ENCODE data around the gene MT3.
"Not testable (repeated sequence)": the region's sequence is repeated elsewhere in the genome, so short reads cannot be mapped to it uniquely, and the experiment has no call there.

The MT3 gene

GRCh38 chr16:56608043-56608875 lies 18.9 kb downstream of the MT3 start, which contains the start of gene MT2A:
TSS of gene MT2A (plus strand) at chr16:56608584. CDS start at chr16:56608656, 72 bp downstream.
- peak within 1 kb of the TSS; percentile 81 for H3K4me3 ChIP-seq (ENCODE audit: low read depth, low read length)
- DNase-seq (ENCODE audit: low read depth), result peak; percentile 93

DNA sequence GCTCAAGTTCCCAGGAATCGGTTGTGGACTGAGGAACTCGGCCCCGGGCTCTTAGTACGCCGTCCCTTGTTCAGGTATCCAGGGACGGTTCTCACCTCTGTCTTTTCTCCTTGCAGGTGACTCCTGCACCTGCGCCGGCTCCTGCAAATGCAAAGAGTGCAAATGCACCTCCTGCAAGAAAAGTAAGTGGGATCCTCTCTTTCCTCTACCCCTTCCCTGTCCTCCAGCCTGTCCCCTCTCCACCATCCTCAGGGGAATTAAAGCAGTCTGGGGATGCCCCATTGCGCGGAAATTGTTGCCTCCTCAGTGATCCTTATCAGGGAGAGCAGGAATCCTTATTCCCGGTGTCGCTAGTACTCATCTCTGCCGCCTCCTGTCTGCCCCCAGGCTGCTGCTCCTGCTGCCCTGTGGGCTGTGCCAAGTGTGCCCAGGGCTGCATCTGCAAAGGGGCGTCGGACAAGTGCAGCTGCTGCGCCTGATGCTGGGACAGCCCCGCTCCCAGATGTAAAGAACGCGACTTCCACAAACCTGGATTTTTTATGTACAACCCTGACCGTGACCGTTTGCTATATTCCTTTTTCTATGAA lies 19.6 kb downstream of the MT3 start:
- peak overlapping the region; percentile 81 for H3K4me3 ChIP-seq (ENCODE audit: low read depth, low read length)
- DNase-seq (ENCODE audit: low read depth), result no peak

GRCh38 chr16:56609463-56609921 lies 20.2 kb downstream of the MT3 start:
- DNase-seq (ENCODE audit: low read depth), result peak; percentile 66

DNA sequence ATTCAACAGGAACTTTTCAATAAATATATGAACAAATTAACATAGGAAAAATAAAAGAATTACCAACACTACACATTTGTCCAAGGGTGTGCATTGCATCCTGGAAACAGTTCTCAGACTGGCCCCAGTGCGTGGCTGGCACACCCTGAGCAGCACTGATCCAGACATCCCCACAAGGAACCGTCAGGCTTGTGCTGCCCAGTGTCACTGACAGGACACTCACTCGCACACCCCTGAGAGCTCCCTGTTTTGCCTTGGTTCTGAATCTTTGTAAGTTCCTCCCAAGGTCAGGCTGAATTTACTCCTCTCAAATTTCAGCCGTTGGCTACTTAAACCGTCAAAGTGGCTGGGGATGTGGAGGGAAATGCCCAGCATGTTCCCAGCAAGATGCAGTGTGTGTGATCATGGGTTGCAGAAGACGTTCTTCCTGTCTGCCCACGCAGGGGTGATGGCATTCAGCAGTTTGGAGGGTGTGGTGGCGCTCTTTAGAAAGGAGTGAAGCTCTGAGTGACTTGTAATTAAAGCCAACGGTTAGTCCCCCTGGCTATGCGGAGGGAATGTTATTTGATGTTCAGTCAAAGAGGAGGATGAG lies 20.8 kb downstream of the MT3 start:
- peak; percentile 94 for DNase-seq (ENCODE audit: low read depth)
- peak overlapping the region; percentile 81 for H3K4me3 ChIP-seq (ENCODE audit: low read depth, low read length)

More at GRCh38 chr16:56609463-56609921, 20.2 kb downstream of the MT3 start:
- H3K4me3 ChIP-seq (ENCODE audit: low read depth, low read length), result peak overlapping the region; percentile 81

- peak overlapping the region; percentile 81 for H3K4me3 ChIP-seq (ENCODE audit: low read depth, low read length)
- DNase-seq (ENCODE audit: low read depth), result no peak
These were observed 21.3 kb downstream of the MT3 start for GRCh38 chr16:56610609-56611111.

DNA sequence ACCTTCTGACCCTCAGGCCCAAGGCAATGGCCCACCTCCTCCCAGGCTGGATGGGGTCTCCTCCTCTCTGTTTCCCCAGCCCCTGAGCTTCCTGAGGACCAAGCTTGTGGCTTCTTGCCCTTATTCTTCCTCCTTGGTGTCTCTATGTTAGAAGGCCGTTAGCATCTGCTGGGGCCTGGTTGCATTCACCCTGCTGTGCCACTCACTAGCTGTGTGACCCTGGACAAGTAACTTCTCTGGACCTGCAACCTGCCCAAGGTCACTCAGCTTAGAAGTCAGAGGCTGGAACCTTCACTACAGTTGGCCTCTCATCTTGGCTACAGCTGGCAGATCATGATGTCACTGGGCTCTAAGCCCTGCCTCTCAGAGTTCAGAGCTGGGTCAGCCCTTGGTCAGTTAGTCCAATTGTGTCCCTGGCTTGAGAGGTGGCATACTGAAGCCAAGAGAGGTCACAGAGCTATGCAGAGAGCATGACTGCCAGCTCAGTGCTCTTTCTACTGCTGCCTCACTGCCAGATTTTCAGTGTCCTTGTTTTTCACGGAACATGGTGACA lies 22.0 kb downstream of the MT3 start:
- no peak overlapping the region for H3K4me3 ChIP-seq (ENCODE audit: low read depth, low read length)
- no peak for DNase-seq (ENCODE audit: low read depth)

GRCh38 chr16:56613706-56614105 lies 24.4 kb downstream of the MT3 start:
- DNase-seq (ENCODE audit: low read depth), result no peak
- no peak overlapping the region for H3K4me3 ChIP-seq (ENCODE audit: low read depth, low read length)

DNA sequence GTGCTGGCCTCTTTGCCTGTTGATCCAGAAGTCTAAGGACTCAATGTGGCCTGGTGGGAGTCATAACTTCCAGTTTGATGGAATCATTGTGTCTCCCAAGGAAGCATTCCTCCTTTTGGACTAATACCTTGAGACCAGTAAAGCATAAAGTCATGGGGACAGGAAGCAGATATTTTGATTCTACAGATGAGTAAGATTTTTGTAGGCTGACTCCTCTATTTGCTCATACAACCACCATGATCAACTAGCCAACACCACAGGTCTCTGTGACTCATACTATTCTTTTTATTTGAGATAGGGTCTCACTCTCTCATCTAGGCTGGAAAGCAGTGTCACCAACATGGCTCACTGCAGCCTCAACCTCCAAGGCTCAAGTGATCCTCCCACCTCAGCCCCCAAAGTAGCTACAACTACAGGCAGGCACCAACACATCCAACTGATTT lies 25.2 kb downstream of the MT3 start:
- no peak for DNase-seq (ENCODE audit: low read depth)
- no peak overlapping the region for H3K4me3 ChIP-seq (ENCODE audit: low read depth, low read length)

DNA sequence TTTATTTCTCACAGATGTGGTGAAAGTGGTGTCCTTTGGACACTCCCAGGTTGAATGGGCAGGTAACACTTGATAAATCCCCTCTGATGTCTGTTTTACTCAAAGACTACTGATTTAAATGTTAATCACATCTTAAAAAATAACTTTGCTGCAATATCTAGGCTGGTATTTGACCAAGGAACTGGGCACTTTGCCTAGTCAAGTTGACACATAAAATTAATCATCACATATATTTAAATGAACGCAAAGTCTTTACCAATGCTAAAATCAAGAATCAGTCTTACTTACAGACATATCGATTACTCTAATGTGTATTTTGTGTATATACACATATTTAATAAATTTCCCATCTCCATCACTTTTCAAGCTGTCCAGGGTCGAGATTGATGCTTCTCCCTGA lies 26.0 kb downstream of the MT3 start:
- DNase-seq (ENCODE audit: low read depth), result no peak
- no peak overlapping the region for H3K4me3 ChIP-seq (ENCODE audit: low read depth, low read length)

DNA sequence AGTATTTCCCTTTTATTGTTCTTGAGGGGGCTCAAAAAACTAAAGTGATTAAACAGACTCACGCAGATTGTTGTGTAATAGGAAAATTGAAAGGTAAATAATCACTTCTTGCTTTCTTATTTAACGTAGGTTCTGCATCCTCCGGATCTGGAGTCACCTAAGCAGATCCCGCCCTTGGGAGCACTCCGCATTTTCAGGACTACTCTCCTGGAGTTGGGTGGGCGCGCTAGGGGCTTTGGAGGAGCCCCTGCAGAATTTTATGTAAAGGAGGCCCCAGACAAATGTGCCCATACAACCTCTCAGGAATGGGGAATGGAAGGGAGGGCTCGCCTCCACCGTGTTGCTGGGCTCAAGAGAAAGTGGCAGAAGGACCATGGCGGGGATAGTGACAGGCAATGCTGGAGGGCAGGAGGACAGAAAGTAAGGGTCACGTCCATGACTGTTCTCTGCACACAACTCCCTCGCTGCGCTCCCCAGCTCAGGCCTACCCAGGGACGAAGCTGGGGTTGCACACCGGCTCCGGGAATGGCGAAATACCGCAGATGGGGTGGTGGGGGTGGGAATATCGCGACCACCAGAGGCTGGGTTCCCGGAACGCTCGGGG lies 27.4 kb downstream of the MT3 start:
- peak overlapping the region; percentile 44 for H3K4me3 ChIP-seq (ENCODE audit: low read depth, low read length)

GRCh38 chr16:56617212-56618085 lies 28.1 kb downstream of the MT3 start:
- H3K4me3 ChIP-seq (ENCODE audit: low read depth, low read length), result peak overlapping the region; percentile 44
- DNase-seq (ENCODE audit: low read depth), result no peak

More for the DNA sequence above, 27.4 kb downstream of the MT3 start:
- no peak for DNase-seq (ENCODE audit: low read depth)

- DNase-seq (ENCODE audit: low read depth), result no peak
These were observed 28.8 kb downstream of the MT3 start for GRCh38 chr16:56618138-56618537.

DNA sequence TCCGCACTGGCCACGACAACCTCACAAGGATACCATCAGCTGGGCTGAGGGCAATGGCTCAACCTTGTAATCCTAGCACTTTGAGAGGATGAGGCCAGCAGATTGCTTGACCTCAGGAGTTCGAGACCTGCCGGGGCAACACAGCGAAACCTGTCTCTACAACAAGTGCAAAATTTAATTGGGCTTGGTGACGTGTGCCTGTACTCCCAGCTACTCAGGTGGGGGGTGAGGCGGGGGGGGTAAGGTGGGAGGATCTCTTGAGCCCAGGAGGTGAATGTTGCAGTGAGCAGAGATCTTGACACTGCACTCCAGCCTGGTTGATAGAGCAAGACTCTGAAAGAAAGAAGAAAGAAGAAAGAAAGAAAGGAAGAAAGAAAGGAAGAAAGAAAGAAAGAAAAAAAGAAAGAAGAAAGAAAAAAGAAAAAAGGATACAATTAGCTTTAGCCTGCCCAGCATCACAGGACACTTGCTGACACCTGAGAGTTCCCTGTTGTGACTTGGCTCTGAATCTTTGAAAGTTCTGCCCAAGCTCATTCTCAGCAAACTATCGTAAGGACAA lies 31.1 kb downstream of the MT3 start:
- H3K4me3 ChIP-seq (ENCODE audit: low read depth, low read length), result no peak overlapping the region
- no peak for DNase-seq (ENCODE audit: low read depth)

More at GRCh38 chr16:56618138-56618537, 28.8 kb downstream of the MT3 start:
- peak overlapping the region; percentile 44 for H3K4me3 ChIP-seq (ENCODE audit: low read depth, low read length)

DNA sequence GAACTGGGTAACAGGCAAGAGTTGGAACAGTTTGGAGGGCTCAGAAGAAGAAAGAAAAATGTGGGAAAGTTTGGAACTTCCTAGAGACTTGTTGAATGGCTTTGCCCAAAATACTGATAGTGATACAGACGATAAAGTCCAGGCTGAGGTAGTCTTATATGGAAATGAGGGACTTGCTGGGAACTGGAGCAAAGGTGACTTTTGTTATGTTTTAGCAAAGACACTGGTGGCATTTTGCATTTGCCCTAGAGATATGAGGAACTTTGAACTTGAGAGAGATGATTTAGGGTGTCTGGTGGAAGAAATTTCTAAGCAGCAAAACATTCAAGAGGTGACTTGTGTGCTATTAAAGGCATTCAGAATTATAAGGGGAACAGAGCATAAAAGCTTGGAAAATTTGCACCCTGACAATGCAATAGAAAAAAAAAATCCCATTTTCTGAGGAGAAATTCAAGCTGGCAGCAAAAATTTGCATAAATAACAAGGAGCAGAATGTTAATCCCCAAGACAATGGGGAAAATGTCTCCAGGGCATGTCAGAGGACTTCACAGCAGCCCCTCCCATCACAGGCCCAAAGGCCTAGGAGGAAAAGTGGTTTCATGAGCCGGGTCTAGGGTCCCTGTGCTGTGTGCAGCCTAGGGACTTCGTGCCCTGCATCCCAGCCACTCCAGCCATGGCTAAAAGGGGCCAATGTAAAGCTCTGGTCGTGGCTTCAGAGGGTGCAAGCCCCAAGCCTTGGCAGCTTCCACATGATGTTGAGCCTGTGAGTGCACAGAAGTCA lies 32.5 kb downstream of the MT3 start:
- not testable (repeated sequence) for H3K4me3 ChIP-seq (ENCODE audit: low read depth, low read length); DNase-seq (ENCODE audit: low read depth)

- not testable (repeated sequence) for H3K4me3 ChIP-seq (ENCODE audit: low read depth, low read length); DNase-seq (ENCODE audit: low read depth)
These were observed 33.9 kb downstream of the MT3 start for GRCh38 chr16:56623184-56623583.

DNA sequence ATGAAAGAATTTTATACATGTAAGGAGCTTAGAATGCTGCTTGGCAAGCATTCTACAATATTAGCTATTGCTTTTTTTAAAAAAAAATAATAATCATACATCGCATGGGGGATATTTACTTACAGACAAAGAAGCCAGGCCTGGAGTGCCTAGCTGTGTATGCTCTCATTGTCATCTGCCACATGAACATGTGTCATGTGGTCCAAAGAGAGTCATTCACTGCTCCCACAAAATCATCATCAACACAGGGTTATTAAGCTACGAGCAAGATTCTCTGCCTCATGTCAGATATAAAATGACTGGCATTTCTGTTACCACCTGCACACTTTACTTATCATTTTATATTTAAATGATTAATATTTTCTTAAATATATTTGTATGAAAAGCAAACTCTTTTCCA lies 34.3 kb downstream of the MT3 start:
- DNase-seq (ENCODE audit: low read depth), result no peak
- no peak overlapping the region for H3K4me3 ChIP-seq (ENCODE audit: low read depth, low read length)

GRCh38 chr16:56625140-56625942 lies 36.0 kb downstream of the MT3 start, which contains the start of gene MT1E:
TSS of gene MT1E (plus strand) at chr16:56625781. CDS start at chr16:56625852, 71 bp downstream.
- peak; percentile 49 for DNase-seq (ENCODE audit: low read depth)
- H3K4me3 ChIP-seq (ENCODE audit: low read depth, low read length), result peak within 1 kb of the TSS; percentile 72

All from skeletal muscle cell (primary cell).